ENCODE results near the gene CEP41.

CEP41 gene

DNA sequence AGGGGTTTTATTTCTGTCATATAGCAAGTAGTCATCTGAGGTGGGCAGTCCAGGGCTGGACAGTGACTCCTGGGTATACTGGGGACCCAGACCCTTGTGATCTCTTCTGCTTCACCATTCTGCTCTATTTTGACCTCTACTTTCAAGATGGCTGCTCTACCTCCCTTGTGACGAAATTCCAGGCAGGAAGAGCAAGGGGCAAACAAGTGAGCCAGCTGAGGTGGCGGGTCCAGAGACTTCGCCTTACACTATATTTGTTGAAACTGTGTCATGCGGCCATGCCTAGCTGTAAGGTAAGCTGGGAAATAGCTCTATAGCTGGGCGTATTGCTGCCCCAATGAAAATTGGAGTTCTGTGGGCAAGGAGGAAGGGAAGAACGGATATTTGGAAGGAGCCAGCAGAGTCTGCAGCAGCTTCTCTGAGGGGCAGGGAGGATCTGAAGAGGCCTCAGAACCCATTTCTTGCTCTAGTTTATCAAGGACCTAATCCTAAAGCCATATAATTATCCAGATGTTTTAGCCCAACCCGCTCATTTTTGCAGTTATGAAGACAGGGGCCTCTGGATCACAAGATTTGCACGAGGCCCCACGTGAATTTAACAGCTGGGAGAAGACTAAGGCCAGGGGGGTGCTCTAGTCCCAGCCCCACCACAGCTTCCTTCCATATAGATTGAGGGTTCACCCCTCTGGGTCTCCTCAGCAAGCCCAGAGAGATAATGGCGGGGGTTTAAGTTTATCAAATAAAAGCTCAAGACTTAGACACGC lies 68.2 kb downstream of the CEP41 start:
- in situ Hi-C loops (cut with MboI; ENCODE audit: low sequenced_read_pairs) = no loop called here

DNA sequence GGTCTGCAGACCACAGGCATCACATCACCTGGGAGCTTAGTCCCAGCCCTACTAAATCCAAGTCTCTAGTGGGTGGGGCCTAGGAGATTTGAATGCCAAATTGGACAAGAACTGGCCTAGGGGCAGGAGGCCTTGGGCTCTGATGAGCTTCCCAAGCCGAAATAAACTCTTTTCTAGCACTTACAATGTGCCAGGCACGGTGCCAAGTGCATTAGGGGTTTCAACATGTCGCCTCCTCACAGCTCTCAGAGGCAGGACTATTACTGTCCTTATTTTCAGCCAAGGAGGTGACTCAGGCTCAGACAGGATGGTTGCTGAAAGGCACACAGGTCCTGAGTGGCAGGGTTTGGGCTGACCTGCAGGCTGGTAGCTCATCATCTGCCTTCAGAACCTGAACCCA lies 69.8 kb downstream of the CEP41 start:
- in situ Hi-C loops (cut with MboI; ENCODE audit: low sequenced_read_pairs) = no loop called here

- in situ Hi-C loops (cut with MboI; ENCODE audit: low sequenced_read_pairs) = no loop called here
These were observed 70.8 kb downstream of the CEP41 start for GRCh38 chr7:130369831-130370550.

GRCh38 chr7:130369110-130369711 lies 71.6 kb downstream of the CEP41 start:
- in situ Hi-C loops (cut with MboI; ENCODE audit: low sequenced_read_pairs) = no loop called here

- in situ Hi-C loops (cut with MboI; ENCODE audit: low sequenced_read_pairs) = no loop called here
These were observed 72.7 kb downstream of the CEP41 start for GRCh38 chr7:130367836-130368746.

- in situ Hi-C loops (cut with MboI; ENCODE audit: low sequenced_read_pairs) = no loop called here
These were observed 73.6 kb downstream of the CEP41 start for GRCh38 chr7:130367088-130367755.

- in situ Hi-C loops (cut with MboI; ENCODE audit: low sequenced_read_pairs) = no loop called here
These were observed 74.3 kb downstream of the CEP41 start for GRCh38 chr7:130366564-130366963.

GRCh38 chr7:130365511-130366441 lies 75.0 kb downstream of the CEP41 start:
- in situ Hi-C loops (cut with MboI; ENCODE audit: low sequenced_read_pairs) = no loop called here

- in situ Hi-C loops (cut with MboI; ENCODE audit: low sequenced_read_pairs) = no loop called here
These were observed 75.7 kb downstream of the CEP41 start for GRCh38 chr7:130365088-130365487.

DNA sequence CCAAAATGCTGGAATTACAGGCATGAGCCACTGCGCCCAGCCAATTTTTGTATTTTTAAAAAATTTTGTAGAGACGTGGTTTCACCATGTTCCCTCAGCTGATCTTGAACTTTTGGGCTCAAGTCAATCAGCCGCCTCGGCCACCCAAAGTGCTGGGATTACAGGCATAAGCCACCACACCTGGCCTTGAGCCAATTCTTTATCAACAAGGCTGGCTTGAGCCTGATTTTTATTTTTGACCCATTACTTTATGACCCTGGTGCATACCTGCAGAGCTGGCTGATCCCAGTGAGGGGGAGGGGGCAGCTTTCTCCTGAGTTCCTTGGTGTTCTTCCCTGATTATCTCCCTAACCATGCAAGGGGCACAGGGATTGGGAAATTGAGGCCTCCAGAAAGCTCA lies 76.4 kb downstream of the CEP41 start:
- in situ Hi-C loops (cut with MboI; ENCODE audit: low sequenced_read_pairs) = no loop called here

DNA sequence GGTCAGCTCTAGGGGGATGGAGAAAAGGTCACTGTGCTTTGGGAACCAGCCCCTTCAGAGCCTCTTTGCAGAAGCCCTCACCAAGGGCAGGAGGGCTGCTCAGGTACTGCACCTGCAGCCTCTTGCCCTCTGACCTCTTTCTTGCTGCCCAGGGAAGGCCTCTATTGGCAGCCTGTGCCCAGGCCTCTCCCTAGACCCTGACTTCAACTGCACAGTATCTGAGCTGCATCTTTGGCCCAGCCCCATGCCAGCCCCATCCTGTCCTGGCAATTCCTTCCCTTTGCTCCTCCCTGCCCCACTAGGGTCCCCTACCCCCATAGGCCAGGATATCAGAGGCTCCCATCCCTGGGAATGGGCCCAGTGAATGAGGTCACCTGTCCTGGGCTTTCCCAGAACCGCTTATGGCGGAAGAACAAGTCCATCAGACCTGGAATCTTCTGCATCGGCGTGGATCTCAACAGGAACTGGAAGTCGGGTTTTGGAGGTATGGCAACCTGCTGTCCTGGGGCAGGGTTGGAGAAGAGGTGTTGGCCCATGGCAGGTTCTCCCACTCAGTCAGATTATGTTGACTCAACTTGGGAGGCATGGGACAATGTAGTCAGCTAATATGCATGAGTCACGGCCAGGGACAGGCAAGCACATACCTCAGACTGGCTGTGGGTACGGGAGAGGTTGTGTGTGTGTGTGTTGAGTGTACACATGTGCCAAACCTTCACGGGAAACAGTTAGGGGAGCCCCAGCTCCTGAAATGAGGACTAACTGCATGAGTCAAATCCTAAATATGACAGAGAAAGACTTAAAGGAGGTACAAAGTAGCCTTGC lies 77.6 kb downstream of the CEP41 start:
- in situ Hi-C loops (cut with MboI; ENCODE audit: low sequenced_read_pairs) = no loop called here

DNA sequence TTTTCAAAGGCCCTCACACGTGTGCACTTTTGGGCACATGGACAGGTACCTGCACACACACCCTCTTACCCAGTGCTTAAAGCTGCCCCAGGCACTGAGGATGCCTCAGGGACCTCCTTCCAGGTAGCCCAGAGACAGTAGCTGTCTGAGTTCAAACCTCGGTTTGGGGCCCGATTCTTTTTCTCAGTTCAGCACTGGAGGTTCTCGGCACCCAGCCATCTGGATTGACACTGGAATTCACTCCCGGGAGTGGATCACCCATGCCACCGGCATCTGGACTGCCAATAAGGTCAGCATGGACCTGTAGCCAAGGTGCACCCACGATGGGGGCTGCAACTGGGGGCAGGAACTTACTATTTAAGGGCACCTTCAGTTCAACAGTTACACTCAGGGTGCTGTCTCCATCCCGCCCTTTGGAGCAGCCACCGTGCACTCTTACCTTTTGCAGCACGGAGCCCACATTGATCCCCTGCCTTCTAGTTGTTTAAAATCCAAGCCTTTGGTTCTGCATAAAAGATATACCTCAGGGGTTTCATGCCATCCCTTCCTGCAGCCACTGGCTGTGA lies 78.5 kb downstream of the CEP41 start:
- in situ Hi-C loops (cut with MboI; ENCODE audit: low sequenced_read_pairs) = no loop called here

DNA sequence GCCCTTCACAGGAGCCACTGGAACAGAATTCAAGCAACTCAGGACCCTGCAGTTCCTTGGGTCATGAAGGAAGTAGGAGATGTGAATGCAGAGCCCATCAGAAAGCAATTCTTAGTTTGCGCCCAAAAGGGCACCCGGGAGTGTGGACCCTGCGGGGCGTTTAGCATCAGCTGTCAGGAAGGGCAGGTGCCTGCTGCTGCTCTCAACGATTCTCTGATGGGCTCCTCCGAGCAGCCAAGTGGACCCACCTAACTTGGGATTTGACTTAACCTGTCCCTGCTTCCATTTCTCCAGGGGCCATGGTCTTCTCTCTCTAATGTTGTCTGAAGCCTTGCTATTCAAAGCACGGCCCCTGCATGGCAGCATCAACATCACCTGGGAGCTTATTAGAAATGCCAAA lies 79.1 kb downstream of the CEP41 start:
- in situ Hi-C loops (cut with MboI; ENCODE audit: low sequenced_read_pairs) = no loop called here

DNA sequence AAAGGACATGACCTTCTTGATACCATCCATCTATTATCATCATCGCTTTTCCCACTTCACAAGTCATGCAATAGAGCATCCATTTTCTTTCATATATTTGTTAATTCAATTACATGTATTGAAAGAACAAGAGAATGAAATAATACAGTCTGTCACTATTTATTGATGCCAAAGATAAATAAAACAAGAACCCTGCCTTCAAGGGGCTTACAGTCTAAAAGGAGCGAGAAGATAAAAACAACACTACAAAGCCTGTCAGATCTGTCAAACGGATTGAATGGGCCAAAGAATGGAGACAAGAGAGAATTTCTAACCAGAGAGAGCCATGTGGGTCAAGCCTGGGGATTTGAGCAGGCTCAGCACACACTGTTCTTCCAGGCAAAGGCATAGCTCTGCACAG lies 80.3 kb downstream of the CEP41 start:
- in situ Hi-C loops (cut with MboI; ENCODE audit: low sequenced_read_pairs) = no loop called here

DNA sequence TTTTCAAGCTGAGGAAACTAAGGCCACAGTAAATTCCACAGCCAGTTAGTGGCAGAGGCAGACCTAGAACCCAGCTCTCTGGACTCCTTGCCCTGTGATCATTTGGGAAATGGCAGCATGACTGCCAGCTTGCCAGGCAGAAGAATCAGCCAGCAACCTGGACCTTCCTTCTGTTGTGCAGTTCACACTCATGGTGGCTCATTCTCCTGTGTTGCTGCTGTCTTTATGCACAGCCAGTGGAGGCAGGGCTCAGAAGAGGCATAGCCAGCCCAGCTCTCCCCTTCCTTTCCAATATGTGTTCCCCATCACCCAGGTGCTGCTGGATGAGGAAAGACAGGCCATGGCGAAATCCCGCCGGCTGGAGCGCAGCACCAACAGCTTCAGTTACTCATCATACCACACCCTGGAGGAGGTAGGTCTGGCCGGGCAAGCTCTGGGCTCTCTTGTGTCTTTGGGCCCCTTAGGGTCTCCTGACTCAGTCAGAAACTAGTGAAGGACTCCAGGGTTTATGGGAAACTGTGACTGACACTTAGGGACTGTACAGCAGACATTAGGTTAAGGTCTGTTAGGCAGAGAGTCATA lies 81.4 kb downstream of the CEP41 start:
- in situ Hi-C loops (cut with MboI; ENCODE audit: low sequenced_read_pairs) = no loop called here

- in situ Hi-C loops (cut with MboI; ENCODE audit: low sequenced_read_pairs) = no loop called here
These were observed 82.3 kb downstream of the CEP41 start for GRCh38 chr7:130358471-130358870.

GRCh38 chr7:130356876-130357611 lies 83.8 kb downstream of the CEP41 start:
- in situ Hi-C loops (cut with MboI; ENCODE audit: low sequenced_read_pairs) = no loop called here
